Measurements from ENCODE around the gene PPP1R18.

DNA sequence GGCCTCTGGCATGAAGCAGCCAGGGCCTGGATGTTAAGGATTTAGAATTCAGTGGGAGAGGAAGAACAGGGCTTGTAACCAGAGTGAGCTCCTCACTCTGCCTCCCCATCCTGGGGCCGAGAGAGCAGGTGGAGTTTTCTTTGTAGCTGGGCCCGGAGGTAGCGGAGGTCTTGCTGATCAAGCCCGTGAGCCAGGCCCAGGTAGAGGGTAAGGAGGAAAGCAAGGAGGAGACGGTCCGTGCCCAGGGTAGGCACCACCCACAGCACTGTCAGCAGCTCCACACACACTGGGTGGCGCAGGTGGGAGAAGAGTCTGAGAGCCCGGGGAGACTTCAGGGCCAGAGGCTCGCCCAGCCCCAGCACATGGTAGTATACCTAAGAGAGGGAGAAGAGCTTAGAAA is 2.1 kb upstream of the PPP1R18 start:
- TF ChIP-seq RAD21 (IDR thresholded peaks at IDR 0.05; ENCODE audit: low read depth) (no peak), POLR2A (IDR thresholded peaks at IDR 0.05; ENCODE audit: borderline replicate concordance, extremely low read depth, insufficient read depth, insufficient read length) (no peak), MAX (IDR thresholded peaks at IDR 0.05) (no peak), ZNF274 (IDR thresholded peaks at IDR 0.05; ENCODE audit: low read depth, low read length) (no peak), EZH2 (IDR thresholded peaks at IDR 0.05) (no peak), EGR1 (IDR thresholded peaks at IDR 0.05; ENCODE audit: low read depth) (no peak), REST (IDR thresholded peaks at IDR 0.05; ENCODE audit: low read depth) (no peak), EZH2phosphoT487 (IDR thresholded peaks at IDR 0.05; ENCODE audit: borderline replicate concordance) (no peak), POLR2AphosphoS5 (IDR thresholded peaks at IDR 0.05; ENCODE audit: low read depth, low read length) (no peak), YY1 (IDR thresholded peaks at IDR 0.05; ENCODE audit: extremely low read depth, insufficient replicate concordance, low read depth, low read length) (no peak), SP1 (IDR thresholded peaks at IDR 0.05; ENCODE audit: low read depth) (no peak)
- TF ChIP-seq, protein P1, sequence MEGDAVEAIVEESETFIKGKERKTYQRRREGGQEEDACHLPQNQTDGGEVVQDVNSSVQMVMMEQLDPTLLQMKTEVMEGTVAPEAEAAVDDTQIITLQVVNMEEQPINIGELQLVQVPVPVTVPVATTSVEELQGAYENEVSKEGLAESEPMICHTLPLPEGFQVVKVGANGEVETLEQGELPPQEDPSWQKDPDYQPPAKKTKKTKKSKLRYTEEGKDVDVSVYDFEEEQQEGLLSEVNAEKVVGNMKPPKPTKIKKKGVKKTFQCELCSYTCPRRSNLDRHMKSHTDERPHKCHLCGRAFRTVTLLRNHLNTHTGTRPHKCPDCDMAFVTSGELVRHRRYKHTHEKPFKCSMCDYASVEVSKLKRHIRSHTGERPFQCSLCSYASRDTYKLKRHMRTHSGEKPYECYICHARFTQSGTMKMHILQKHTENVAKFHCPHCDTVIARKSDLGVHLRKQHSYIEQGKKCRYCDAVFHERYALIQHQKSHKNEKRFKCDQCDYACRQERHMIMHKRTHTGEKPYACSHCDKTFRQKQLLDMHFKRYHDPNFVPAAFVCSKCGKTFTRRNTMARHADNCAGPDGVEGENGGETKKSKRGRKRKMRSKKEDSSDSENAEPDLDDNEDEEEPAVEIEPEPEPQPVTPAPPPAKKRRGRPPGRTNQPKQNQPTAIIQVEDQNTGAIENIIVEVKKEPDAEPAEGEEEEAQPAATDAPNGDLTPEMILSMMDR (IDR thresholded peaks at IDR 0.05 in 2 of 3, conservative IDR thresholded peaks at IDR 0.05 in 1 of 3; ENCODE audit: borderline replicate concordance in 1 of 3, insufficient read depth in 1 of 3, low read depth in 2 of 3, low read length in 2 of 3): no peak

All from HCT116 (cell line).